ENCODE data around the gene GMPPB. TPM values are rescaled to one million over a fixed set of nuclear protein-coding genes. Genes with fewer than 3 reads are reported as not detected.
"Not testable (repeated sequence)": the region's sequence is repeated elsewhere in the genome, so short reads cannot be mapped to it uniquely, and the experiment has no call there.

Gene GMPPB
- 10 to 100 TPM in 4 of 5 donors, 1 to 10 TPM in 1; 9.2 to 21.5 (median 12.3) TPM for polyA plus RNA-seq (ENCODE audit: insufficient read depth in 1 of 5, insufficient read length in 5 of 5, low replicate concordance in 1 of 5)
- long read RNA-seq, donor 1, transcript GMPPB-202 (9 exons, 1,582 nt), result major isoform, 7 of 7 reads
- long read RNA-seq, donor 1, partial matches to known transcripts, result 0 of 7 reads
- long read RNA-seq, donor 1, other reads (novel, unspliced or antisense), result 0 of 7 reads
- long read RNA-seq, donor 2, partial matches to known transcripts, result 0 of 4 reads
- long read RNA-seq, donor 2, other reads (novel, unspliced or antisense), result 0 of 4 reads
- long read RNA-seq, donor 3, transcript GMPPB-202 (9 exons, 1,582 nt), result major isoform, 6 of 7 reads
- long read RNA-seq, donor 3, partial matches to known transcripts, result 0 of 7 reads
- long read RNA-seq, donor 3, other reads (novel, unspliced or antisense), result 0 of 7 reads
- long read RNA-seq, donor 4, partial matches to known transcripts, result 0 of 1 reads
- long read RNA-seq, donor 4, other reads (novel, unspliced or antisense), result 0 of 1 reads
- long read RNA-seq, donor 5, partial matches to known transcripts, result 0 of 4 reads
- long read RNA-seq, donor 5, other reads (novel, unspliced or antisense), result 0 of 4 reads
- long read RNA-seq, donor 6, transcript GMPPB-202 (9 exons, 1,582 nt), result major isoform, 7 of 8 reads
- long read RNA-seq, donor 6, partial matches to known transcripts, result 0 of 8 reads
- long read RNA-seq, donor 6, other reads (novel, unspliced or antisense), result 0 of 8 reads
- long read RNA-seq, donor 7, transcript GMPPB-202 (9 exons, 1,582 nt), result major isoform, 7 of 32 reads
- long read RNA-seq, donor 7, partial matches to known transcripts, result 24 of 32 reads
- long read RNA-seq, donor 7, other reads (novel, unspliced or antisense), result 0 of 32 reads
- long read RNA-seq, donor 8, partial matches to known transcripts, result 0 of 1 reads
- long read RNA-seq, donor 8, other reads (novel, unspliced or antisense), result 0 of 1 reads

GRCh38 chr3:49723628-49724551 is at the start of gene GMPPB:
Gene GMPPB, minus strand, starts transcription at chr3:49723951. Its CDS starts 225 bp downstream, at chr3:49723726.
- peak; percentile 94 to 96 for DNase-seq

- no peak for DNase-seq
Measured at GRCh38 chr3:49772703-49773102, 49.0 kb upstream of the GMPPB start.

GRCh38 chr3:49771340-49771938 is 47.7 kb upstream of the GMPPB start:
- no peak for DNase-seq

GRCh38 chr3:49769926-49770325 is 46.2 kb upstream of the GMPPB start:
- DNase-seq, result no peak

GRCh38 chr3:49769286-49769915 is 45.6 kb upstream of the GMPPB start:
- no peak for DNase-seq

GRCh38 chr3:49763981-49764380 is 40.2 kb upstream of the GMPPB start:
- DNase-seq, result no peak

- DNase-seq, result no peak
Measured at GRCh38 chr3:49761661-49762060, 37.9 kb upstream of the GMPPB start.

GRCh38 chr3:49759226-49759625 is 35.5 kb upstream of the GMPPB start:
- DNase-seq, result no peak

- no peak for DNase-seq
Measured at GRCh38 chr3:49757197-49757596, 33.4 kb upstream of the GMPPB start.

GRCh38 chr3:49756036-49756435 is 32.3 kb upstream of the GMPPB start:
- no peak for DNase-seq

GRCh38 chr3:49754536-49754935 is 30.8 kb upstream of the GMPPB start:
- DNase-seq, result no peak

GRCh38 chr3:49751501-49751900 is 27.8 kb upstream of the GMPPB start:
- DNase-seq, result no peak

- DNase-seq, result no peak
Measured at GRCh38 chr3:49750056-49750455, 26.3 kb upstream of the GMPPB start.

- not testable (repeated sequence) for DNase-seq
Measured at GRCh38 chr3:49748874-49749273, 25.1 kb upstream of the GMPPB start.

- DNase-seq, result no peak
Measured at GRCh38 chr3:49747792-49748480, 24.2 kb upstream of the GMPPB start.

GRCh38 chr3:49745986-49746385 is 22.2 kb upstream of the GMPPB start:
- no peak for DNase-seq

- DNase-seq, result no peak
Measured at GRCh38 chr3:49740427-49740826, 16.7 kb upstream of the GMPPB start.

GRCh38 chr3:49738067-49738713 is 14.4 kb upstream of the GMPPB start:
- DNase-seq, result no peak

GRCh38 chr3:49734752-49735151 is 11.0 kb upstream of the GMPPB start:
- DNase-seq, result no peak

Data from right lung (tissue), 10 donors.